Transverse colon (tissue), 4 donors: ENCODE data around the gene ADD3. TPM values are rescaled to one million over a fixed set of nuclear protein-coding genes. Genes with fewer than 3 reads are reported as not detected.
A peak's percentile ranks its signal among the peaks of the same experiment; 100 is the strongest.

ENCODE experiments used
- DNase-seq: peaks from one replicate; pipeline ENCODE4 v3.0.0-alpha.2; 2019
- H3K27ac ChIP-seq, 4 donors: fragments of 200-600 bp; sonication (generic); 2 replicates each; pipeline ENCODE4 v1.5.1; 2016 to 2018; ENCODE audit warnings: inconsistent platforms in 4 of 4
- H3K27me3 ChIP-seq: fragments of 200-600 bp; sonication (generic); 2 replicates; pipeline ENCODE4 v1.5.1; 2017; ENCODE audit warnings: inconsistent platforms
- H3K36me3 ChIP-seq, 4 donors: fragments of 200-600 bp; sonication (generic); 2 replicates each; pipeline ENCODE4 v1.5.1; 2017 to 2019; ENCODE audit warnings: inconsistent platforms in 4 of 4
- H3K4me1 ChIP-seq, 4 donors: fragments of 200-600 bp; sonication (generic); 2 replicates each; pipeline ENCODE4 v1.5.1; 2017 to 2020; ENCODE audit warnings: inconsistent platforms in 4 of 4
- H3K4me3 ChIP-seq, 4 donors: fragments of 200-600 bp; sonication (generic); 1 replicate in 1 of 4; 2 replicates in 3 of 4; pipeline versions ENCODE4 v1.5.1 to v1.6.1; 2017 to 2019; ENCODE audit warnings: inconsistent platforms in 4 of 4
- H3K9me3 ChIP-seq, 2 donors: fragments of 200-600 bp; sonication (generic); 2 replicates each; pipeline ENCODE4 v1.5.1; 2017 to 2019; ENCODE audit warnings: inconsistent platforms in 2 of 2
- EP300 ChIP-seq: sonication (generic); formaldehyde crosslinking; IDR thresholded peaks from one replicate; pipeline ENCODE4 v1.6.1; 2017; ENCODE audit warnings: antibody characterized with exemption, low read depth
- POLR2A ChIP-seq: fragments of 450-650 bp; IDR thresholded peaks from one replicate; pipeline ENCODE4 v1.6.1; 2016; ENCODE audit warnings: antibody characterized with exemption, mild to moderate bottlenecking, moderate library complexity
- POLR2AphosphoS5 ChIP-seq, 3 donors: sonication (generic); formaldehyde crosslinking; IDR thresholded peaks; one replicate each; pipeline ENCODE4 v1.6.1; 2016; ENCODE audit warnings: antibody characterized with exemption in 3 of 3
- WGBS, 2 donors: methylation state at CpG; one replicate each; pipeline ENCODE4 v1.1.5; 2018; ENCODE audit warnings: low coverage in 1 of 2; 5-methylcytosine and 5-hydroxymethylcytosine counted together
- in situ Hi-C, 4 donors: fragments of 200-750 bp; cut with MboI; loops; one replicate each; pipeline versions ENCODE4 v1.15.0 to v1.15.1; 2017; ENCODE audit warnings: low sequenced_read_pairs in 3 of 4, low pct_ligation_motif_present in 1 of 4, low pct_unique_long_range_greater_than_20kb in 1 of 4
- intact Hi-C: fragments of 100-400 bp; cut with DNase I; formaldehyde crosslinking; loops from one replicate; pipeline ENCODE4 v1.15.1; 2023; ENCODE audit warnings: low total_unique reads
- total RNA-seq, 4 donors: library from RNA; depleted of rRNA; stranded (reverse); fragments of >200 nt; gene quantifications; one replicate each; pipeline ENCODE4 v1.1.0, GENCODE V29; 2016
- TF ChIP-seq, protein P1 (sequence below), 5 experiments: fragments of 200-600 bp in 3 of 5; fragments of 450-650 bp in 2 of 5; sonication (generic) in 3 of 5; IDR thresholded peaks; 1 replicate in 2 of 5; 2 replicates in 3 of 5; pipeline ENCODE4 v1.5.1; 2016 to 2017; ENCODE audit warnings: antibody characterized with exemption in 5 of 5, inconsistent platforms in 3 of 5, mild to moderate bottlenecking in 2 of 5, moderate library complexity in 1 of 5

The ADD3 gene
- total RNA-seq, 4 donors from 2014 or later, result 175 to 342 (median 258) TPM

DNA sequence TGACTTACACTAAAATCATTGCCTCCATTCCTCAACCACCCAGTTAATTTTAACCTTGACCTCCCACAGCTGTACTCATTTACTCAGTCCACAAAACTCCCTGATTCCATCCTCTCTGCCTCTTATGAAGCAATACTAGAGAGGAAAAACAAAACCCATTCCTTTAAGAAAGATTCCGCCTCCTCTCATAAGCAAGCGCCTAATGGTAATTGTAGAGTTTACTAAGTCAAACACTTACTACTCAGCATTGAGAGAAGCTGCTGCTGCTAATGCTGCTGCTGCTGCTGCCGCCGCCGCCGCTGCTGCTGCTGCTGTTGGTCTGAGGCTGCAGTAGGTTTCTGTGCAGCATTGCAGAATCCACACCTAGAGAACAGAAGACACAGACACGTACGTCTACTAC lies 2.1 kb upstream of the ADD3 start:
- Histone ChIP-seq H3K4me1 (peaks cover 9 to 62% (median 40%) of the 10 kb centered on the region in 4 donors), H3K36me3 (no peaks in the 10 kb centered on the region), H3K27ac (peak overlapping the region; percentile 91 to 97 (median 92)), H3K4me3 (peak overlapping the region; percentile 13 to 89 (median 87)), H3K9me3 (no peaks in the 10 kb centered on the region), H3K27me3 (no peaks in the 10 kb centered on the region)
- in situ Hi-C loops, result no loop called here
- intact Hi-C loops, result loop anchor here (5.0 kb wide), 1 partner anchor 83 kb away; the partner anchor contains the start of gene XPNPEP1
- 14 to 30% methylated on average over 7 to 8 of the region's 8 CpGs for WGBS, 2 donors
- TF ChIP-seq POLR2A (peak; percentile 51), EP300 (no peak), POLR2AphosphoS5 (IDR thresholded peaks at IDR 0.05) (peak in 2 of 3 donors; percentile 61 to 64)
- TF ChIP-seq, protein P1, sequence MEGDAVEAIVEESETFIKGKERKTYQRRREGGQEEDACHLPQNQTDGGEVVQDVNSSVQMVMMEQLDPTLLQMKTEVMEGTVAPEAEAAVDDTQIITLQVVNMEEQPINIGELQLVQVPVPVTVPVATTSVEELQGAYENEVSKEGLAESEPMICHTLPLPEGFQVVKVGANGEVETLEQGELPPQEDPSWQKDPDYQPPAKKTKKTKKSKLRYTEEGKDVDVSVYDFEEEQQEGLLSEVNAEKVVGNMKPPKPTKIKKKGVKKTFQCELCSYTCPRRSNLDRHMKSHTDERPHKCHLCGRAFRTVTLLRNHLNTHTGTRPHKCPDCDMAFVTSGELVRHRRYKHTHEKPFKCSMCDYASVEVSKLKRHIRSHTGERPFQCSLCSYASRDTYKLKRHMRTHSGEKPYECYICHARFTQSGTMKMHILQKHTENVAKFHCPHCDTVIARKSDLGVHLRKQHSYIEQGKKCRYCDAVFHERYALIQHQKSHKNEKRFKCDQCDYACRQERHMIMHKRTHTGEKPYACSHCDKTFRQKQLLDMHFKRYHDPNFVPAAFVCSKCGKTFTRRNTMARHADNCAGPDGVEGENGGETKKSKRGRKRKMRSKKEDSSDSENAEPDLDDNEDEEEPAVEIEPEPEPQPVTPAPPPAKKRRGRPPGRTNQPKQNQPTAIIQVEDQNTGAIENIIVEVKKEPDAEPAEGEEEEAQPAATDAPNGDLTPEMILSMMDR (IDR thresholded peaks at IDR 0.05), result no peak
- DNase-seq, result peak; percentile 46

DNA sequence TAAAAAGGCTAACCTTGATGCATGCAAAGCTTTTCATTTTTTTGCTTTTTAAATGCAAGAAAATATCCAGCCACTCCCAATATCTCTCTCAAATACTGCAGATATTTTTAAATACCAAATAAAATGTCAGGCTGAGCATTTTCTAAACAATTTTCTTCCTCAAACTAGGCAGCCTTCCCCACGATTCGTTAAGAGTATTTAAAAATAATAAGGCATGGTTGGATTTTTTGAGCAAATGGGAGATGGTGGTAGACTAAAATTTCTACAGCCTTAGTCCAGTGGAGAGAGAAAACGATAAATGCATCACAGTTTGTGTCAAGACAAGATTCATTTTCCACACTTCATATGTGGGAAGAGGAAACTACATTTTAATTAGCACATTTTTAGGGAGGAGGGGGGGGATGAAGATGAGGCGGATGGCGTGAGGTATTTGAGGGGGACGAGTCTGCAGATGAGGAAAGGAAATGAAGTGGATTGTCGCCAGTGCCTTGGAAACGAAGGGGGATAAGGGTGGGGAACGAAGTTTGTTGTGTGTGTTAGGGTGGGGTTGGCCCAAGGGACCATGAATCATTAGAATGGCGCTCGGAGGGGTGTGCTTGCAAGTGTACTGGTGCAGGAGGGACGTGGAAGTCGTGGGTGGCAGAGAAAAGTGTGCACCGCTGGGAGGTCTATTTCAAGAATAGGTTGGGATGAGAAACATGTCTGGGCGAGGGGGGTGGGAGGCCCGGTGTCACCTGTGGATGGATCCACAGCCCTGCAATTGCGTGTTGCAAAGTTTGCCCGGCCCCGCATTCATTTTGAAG lies 1.2 kb upstream of the ADD3 start:
- Histone ChIP-seq H3K27me3 (no peaks in the 10 kb centered on the region), H3K36me3 (no peaks in the 10 kb centered on the region), H3K9me3 (no peaks in the 10 kb centered on the region), H3K4me3 (peak overlapping the region; percentile 85 to 89 (median 87)), H3K4me1 (peaks cover 11 to 71% (median 47%) of the 10 kb centered on the region in 4 donors), H3K27ac (peak overlapping the region; percentile 91 to 97 (median 92))
- in situ Hi-C loops, result no loop called here
- 7 to 28% methylated on average over 15 to 19 of the region's 19 CpGs for WGBS, 2 donors
- TF ChIP-seq, protein P1 (IDR thresholded peaks at IDR 0.05), result no peak
- TF ChIP-seq POLR2AphosphoS5 (IDR thresholded peaks at IDR 0.05) (peak in 1 of 3 donors; percentile 10), EP300 (no peak)
- DNase-seq, result peak; percentile 48
- intact Hi-C loops, result loop anchor here (5.0 kb wide), 1 partner anchor 84 kb away; the partner anchor contains the start of gene XPNPEP1

DNA sequence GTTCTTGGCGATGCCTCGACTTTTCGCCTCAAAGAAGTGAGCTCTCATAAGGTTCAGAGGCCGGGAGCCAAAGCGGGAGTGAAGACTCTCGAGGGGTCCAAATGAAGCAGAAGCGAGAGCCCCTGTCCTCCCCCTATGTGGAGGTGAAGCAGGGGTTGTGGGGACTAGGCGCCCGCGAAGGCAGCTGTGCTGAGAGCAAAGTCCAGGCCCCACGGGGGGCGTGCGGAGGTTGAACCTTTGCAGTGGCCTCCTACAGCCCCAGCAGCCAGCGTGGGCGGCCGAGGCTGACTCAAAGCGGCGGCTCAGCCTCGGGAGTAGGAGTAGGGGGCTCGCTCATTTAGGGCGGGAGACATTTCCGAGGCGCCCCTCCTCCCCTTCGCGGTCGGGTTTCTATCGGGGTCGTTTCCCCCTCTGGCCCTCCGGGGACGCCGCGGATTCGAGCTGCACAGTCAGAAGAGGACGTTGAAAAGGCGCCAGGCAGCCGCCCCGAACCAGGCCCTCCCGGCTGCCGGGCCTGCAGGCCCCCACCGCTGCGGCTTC lies 553 bp upstream of the ADD3 start:
- DNase-seq, result no peak
- H3K4me3 ChIP-seq, result peak overlapping the region; percentile 85 to 89 (median 87)
- peak overlapping the region; percentile 91 to 97 (median 92) for H3K27ac ChIP-seq
- TF ChIP-seq EP300 (no peak), POLR2AphosphoS5 (IDR thresholded peaks at IDR 0.05) (peak in 1 of 3 donors; percentile 13), POLR2A (peak; percentile 28)
- TF ChIP-seq, protein P1 (IDR thresholded peaks at IDR 0.05), result no peak
- peaks cover 11 to 78% (median 53%) of the 10 kb centered on the region in 4 donors for H3K4me1 ChIP-seq
- in situ Hi-C loops (no loop called here), intact Hi-C loops (loop anchor here (5.0 kb wide), 1 partner anchor 85 kb away; the partner anchor contains the start of gene XPNPEP1)
- 0% methylated on average over 17 of the region's 41 CpGs; no CpG with 5 or more reads in 1 of the 2 donors for WGBS, 2 donors
- no peaks in the 10 kb centered on the region for H3K27me3 ChIP-seq
- no peaks in the 10 kb centered on the region for H3K9me3 ChIP-seq
- H3K36me3 ChIP-seq, result no peaks in the 10 kb centered on the region
